ENCODE results near the gene UCN.
A peak's percentile ranks its signal among the peaks of the same experiment; 100 is the strongest.
"Not testable (repeated sequence)": the region's sequence is repeated elsewhere in the genome, so short reads cannot be mapped to it uniquely, and the experiment has no call there.

Gene UCN

GRCh38 chr2:27336173-27336572 is 27.9 kb upstream of the UCN start:
- Histone ChIP-seq H3K9ac (ENCODE audit: low read length in 5 of 5) (no peak overlapping the region), H3K9me3 (ENCODE audit: control insufficient read depth in 5 of 5, low read length in 5 of 5) (no peaks in the 10 kb centered on the region), H3K4me1 (ENCODE audit: control insufficient read depth in 5 of 5, insufficient read depth in 5 of 5, low read length in 5 of 5) (no peaks in the 10 kb centered on the region), H3K4me3 (ENCODE audit: low read depth in 1 of 5, low read length in 5 of 5) (no peak overlapping the region), H3K27ac (ENCODE audit: low read depth, low read length) (no peak overlapping the region), H3K27me3 (ENCODE audit: control insufficient read depth in 5 of 5, insufficient read depth in 4 of 5, low read length in 5 of 5) (no peaks in the 10 kb centered on the region), H3K36me3 (ENCODE audit: control insufficient read depth in 5 of 5, insufficient read depth in 5 of 5, low read length in 5 of 5) (peaks cover 17 to 87% (median 70%) of the 10 kb centered on the region in 5 donors)

DNA sequence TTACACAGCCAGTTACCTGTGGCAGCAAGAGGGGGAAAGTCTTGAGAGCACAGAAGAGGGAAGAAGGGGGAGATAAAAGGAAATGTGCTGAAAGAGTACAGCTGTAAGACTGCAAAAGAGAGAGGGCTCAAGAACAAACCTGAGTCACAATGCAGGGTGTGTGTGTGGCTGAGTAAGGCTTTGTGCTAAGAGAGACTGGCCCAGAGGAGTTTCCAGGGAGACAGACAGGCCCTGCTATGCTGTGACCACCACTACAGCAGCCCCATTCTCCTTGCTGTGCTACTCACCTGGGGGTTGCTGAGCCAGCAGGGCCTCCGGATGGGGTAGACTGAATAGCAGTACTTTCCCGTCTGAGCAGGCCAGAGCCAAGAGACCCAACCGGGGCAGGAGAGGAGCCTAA is 27.1 kb upstream of the UCN start:
- no peaks in the 10 kb centered on the region for H3K4me1 ChIP-seq (ENCODE audit: control insufficient read depth in 5 of 5, insufficient read depth in 5 of 5, low read length in 5 of 5)
- no peaks in the 10 kb centered on the region for H3K9me3 ChIP-seq (ENCODE audit: control insufficient read depth in 5 of 5, low read length in 5 of 5)
- H3K4me3 ChIP-seq (ENCODE audit: low read depth in 1 of 5, low read length in 5 of 5), result no peak overlapping the region
- no peaks in the 10 kb centered on the region for H3K27me3 ChIP-seq (ENCODE audit: control insufficient read depth in 5 of 5, insufficient read depth in 4 of 5, low read length in 5 of 5)
- no peak overlapping the region for H3K9ac ChIP-seq (ENCODE audit: low read length in 5 of 5)
- peaks cover 17 to 88% (median 76%) of the 10 kb centered on the region in 5 donors for H3K36me3 ChIP-seq (ENCODE audit: control insufficient read depth in 5 of 5, insufficient read depth in 5 of 5, low read length in 5 of 5)
- H3K27ac ChIP-seq (ENCODE audit: low read depth, low read length), result no peak overlapping the region

- Histone ChIP-seq H3K4me1 (ENCODE audit: control insufficient read depth in 5 of 5, insufficient read depth in 5 of 5, low read length in 5 of 5) (peaks cover 9 to 31% (median 28%) of the 10 kb centered on the region in 5 donors), H3K4me3 (ENCODE audit: low read depth in 1 of 5, low read length in 5 of 5) (no peak overlapping the region), H3K9ac (ENCODE audit: low read length in 5 of 5) (no peak overlapping the region), H3K27me3 (ENCODE audit: control insufficient read depth in 5 of 5, insufficient read depth in 4 of 5, low read length in 5 of 5) (no peaks in the 10 kb centered on the region), H3K27ac (ENCODE audit: low read depth, low read length) (no peak overlapping the region), H3K36me3 (ENCODE audit: control insufficient read depth in 5 of 5, insufficient read depth in 5 of 5, low read length in 5 of 5) (peaks cover 16 to 38% (median 34%) of the 10 kb centered on the region in 5 donors), H3K9me3 (ENCODE audit: control insufficient read depth in 5 of 5, low read length in 5 of 5) (no peaks in the 10 kb centered on the region)
Measured at GRCh38 chr2:27324720-27325119, 16.5 kb upstream of the UCN start.

DNA sequence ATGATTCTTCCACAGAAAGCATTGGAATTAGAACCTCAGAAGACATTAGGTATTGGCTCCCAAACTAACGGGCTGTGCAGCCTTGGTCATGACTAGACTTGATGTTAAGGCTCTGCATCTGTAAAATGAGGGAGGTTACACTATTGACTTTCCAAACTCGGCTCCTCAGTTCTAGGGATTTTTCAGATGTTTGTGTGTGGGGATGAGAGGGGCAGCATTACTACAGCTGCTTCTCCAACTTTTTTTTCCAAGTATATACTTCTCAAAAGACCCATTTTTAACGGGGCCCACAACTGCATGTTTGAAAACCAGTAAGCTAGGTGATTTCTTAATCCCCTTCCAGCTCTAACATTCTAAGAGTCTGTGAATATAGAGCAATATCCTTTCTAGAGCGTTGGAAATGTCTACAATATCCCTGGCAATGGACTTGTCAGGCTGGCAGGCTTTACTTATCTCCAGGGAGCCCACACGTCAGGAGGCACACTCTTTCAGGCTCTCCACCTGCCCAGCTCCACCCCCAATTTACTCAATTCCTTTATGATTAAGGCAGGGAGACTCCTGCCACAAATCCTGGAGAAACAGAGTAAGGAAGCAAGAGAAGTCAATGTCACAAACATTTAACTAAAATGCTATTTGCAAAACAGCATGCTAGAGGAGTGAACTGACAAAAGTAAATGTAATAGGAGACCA is 15.5 kb upstream of the UCN start:
- H3K9ac ChIP-seq (ENCODE audit: low read length in 5 of 5), result peak overlapping the region; percentile 94 to 99 (median 99)
- H3K9me3 ChIP-seq (ENCODE audit: control insufficient read depth in 5 of 5, low read length in 5 of 5), result no peaks in the 10 kb centered on the region
- no peaks in the 10 kb centered on the region for H3K27me3 ChIP-seq (ENCODE audit: control insufficient read depth in 5 of 5, insufficient read depth in 4 of 5, low read length in 5 of 5)
- H3K27ac ChIP-seq (ENCODE audit: low read depth, low read length), result peak overlapping the region; percentile 97
- H3K4me3 ChIP-seq (ENCODE audit: low read depth in 1 of 5, low read length in 5 of 5), result peak overlapping the region; percentile 87 to 98 (median 90)
- H3K36me3 ChIP-seq (ENCODE audit: control insufficient read depth in 5 of 5, insufficient read depth in 5 of 5, low read length in 5 of 5), result peaks cover 15 to 28% (median 25%) of the 10 kb centered on the region in 5 donors
- peaks cover 9 to 31% (median 28%) of the 10 kb centered on the region in 5 donors for H3K4me1 ChIP-seq (ENCODE audit: control insufficient read depth in 5 of 5, insufficient read depth in 5 of 5, low read length in 5 of 5)

- Histone ChIP-seq H3K36me3 (ENCODE audit: control insufficient read depth in 5 of 5, insufficient read depth in 5 of 5, low read length in 5 of 5) (peaks cover 8 to 21% (median 18%) of the 10 kb centered on the region in 5 donors), H3K27ac (ENCODE audit: low read depth, low read length) (peak within 1 kb of the TSS; percentile 97), H3K9ac (ENCODE audit: low read length in 5 of 5) (peak within 1 kb of the TSS; percentile 94 to 99 (median 99)), H3K27me3 (ENCODE audit: control insufficient read depth in 5 of 5, insufficient read depth in 4 of 5, low read length in 5 of 5) (no peaks in the 10 kb centered on the region), H3K4me1 (ENCODE audit: control insufficient read depth in 5 of 5, insufficient read depth in 5 of 5, low read length in 5 of 5) (peaks cover 9 to 31% (median 28%) of the 10 kb centered on the region in 5 donors), H3K9me3 (ENCODE audit: control insufficient read depth in 5 of 5, low read length in 5 of 5) (no peaks in the 10 kb centered on the region), H3K4me3 (ENCODE audit: low read depth in 1 of 5, low read length in 5 of 5) (peak within 1 kb of the TSS; percentile 87 to 98 (median 90))
Measured at GRCh38 chr2:27322766-27323595, 14.7 kb upstream of the UCN start, which contains the start of gene MPV17. Gene MPV17, minus strand, starts transcription at chr2:27323097. Its CDS starts 580 bp downstream, at chr2:27322517.

- Histone ChIP-seq H3K9ac (ENCODE audit: low read length in 5 of 5) (peak overlapping the region; percentile 89 to 99 (median 99)), H3K4me3 (ENCODE audit: low read depth in 1 of 5, low read length in 5 of 5) (peak overlapping the region; percentile 87 to 98 (median 90)), H3K27me3 (ENCODE audit: control insufficient read depth in 5 of 5, insufficient read depth in 4 of 5, low read length in 5 of 5) (no peaks in the 10 kb centered on the region), H3K4me1 (ENCODE audit: control insufficient read depth in 5 of 5, insufficient read depth in 5 of 5, low read length in 5 of 5) (peaks cover 9 to 32% (median 28%) of the 10 kb centered on the region in 5 donors), H3K27ac (ENCODE audit: low read depth, low read length) (peak overlapping the region; percentile 97), H3K9me3 (ENCODE audit: control insufficient read depth in 5 of 5, low read length in 5 of 5) (no peaks in the 10 kb centered on the region), H3K36me3 (ENCODE audit: control insufficient read depth in 5 of 5, insufficient read depth in 5 of 5, low read length in 5 of 5) (peaks cover 6 to 15% (median 14%) of the 10 kb centered on the region in 5 donors)
Measured at GRCh38 chr2:27322301-27322765, 14.1 kb upstream of the UCN start.

DNA sequence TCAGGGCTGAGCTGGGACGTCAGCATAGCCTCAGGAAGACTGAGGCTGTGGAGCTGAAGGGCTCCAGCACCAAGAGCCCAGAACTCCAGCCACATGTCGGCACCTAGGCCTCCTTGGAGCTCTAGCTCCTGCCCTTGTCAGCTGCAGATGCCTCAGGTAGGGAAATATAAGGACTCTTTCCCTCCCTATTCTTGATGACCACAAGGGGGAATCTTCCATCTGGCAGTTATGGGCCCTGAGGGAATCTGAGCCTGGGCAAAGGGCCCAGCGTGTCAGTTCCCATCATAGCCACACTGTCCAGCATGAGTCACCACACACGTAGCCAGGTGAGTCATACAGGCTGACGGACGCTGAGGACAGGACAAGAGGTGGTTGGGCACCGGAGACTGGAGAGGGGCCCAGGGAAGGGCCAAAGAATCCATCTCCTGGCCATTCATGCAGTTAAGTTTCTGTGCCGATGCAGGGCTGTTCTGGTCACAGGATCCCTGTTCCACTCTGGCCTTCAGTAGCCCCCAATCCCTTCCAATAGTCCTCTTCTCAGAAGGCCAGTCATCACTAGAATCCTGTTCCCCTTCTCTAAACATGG is 12.8 kb upstream of the UCN start:
- H3K4me3 ChIP-seq (ENCODE audit: low read depth in 1 of 5, low read length in 5 of 5), result no peak overlapping the region
- peaks cover 9 to 40% (median 28%) of the 10 kb centered on the region in 5 donors for H3K4me1 ChIP-seq (ENCODE audit: control insufficient read depth in 5 of 5, insufficient read depth in 5 of 5, low read length in 5 of 5)
- H3K36me3 ChIP-seq (ENCODE audit: control insufficient read depth in 5 of 5, insufficient read depth in 5 of 5, low read length in 5 of 5), result peaks cover 3 to 13% (median 6%) of the 10 kb centered on the region in 5 donors
- peak overlapping the region in 1 of 5 donors; percentile 11 for H3K9ac ChIP-seq (ENCODE audit: low read length in 5 of 5)
- no peaks in the 10 kb centered on the region for H3K9me3 ChIP-seq (ENCODE audit: control insufficient read depth in 5 of 5, low read length in 5 of 5)
- H3K27me3 ChIP-seq (ENCODE audit: control insufficient read depth in 5 of 5, insufficient read depth in 4 of 5, low read length in 5 of 5), result no peaks in the 10 kb centered on the region
- H3K27ac ChIP-seq (ENCODE audit: low read depth, low read length), result no peak overlapping the region

DNA sequence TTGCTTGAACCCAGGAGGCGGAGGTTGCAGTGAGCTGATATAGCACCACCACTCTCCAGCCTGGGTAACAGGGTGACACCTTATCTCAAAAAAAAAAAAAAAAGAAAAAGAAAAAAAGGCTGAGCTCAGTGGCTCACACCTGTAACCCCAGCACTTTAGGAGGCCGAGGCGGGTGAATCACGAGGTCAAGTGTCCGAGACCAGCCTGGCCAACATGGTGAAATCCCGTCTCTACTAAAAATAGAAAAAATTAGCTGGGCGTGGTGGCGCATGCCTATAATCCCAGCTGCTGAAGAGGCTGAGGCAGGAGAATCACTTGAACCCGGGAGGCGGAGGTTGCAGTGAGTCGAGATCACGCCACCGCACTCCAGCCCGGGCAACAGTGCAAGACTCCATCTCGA is 11.6 kb upstream of the UCN start:
- not testable (repeated sequence) for H3K27me3 ChIP-seq (ENCODE audit: control insufficient read depth in 5 of 5, insufficient read depth in 4 of 5, low read length in 5 of 5); H3K4me3 ChIP-seq (ENCODE audit: low read depth in 1 of 5, low read length in 5 of 5); H3K9me3 ChIP-seq (ENCODE audit: control insufficient read depth in 5 of 5, low read length in 5 of 5); H3K9ac ChIP-seq (ENCODE audit: low read length in 5 of 5); H3K27ac ChIP-seq (ENCODE audit: low read depth, low read length)
- peaks cover 9 to 40% (median 28%) of the 10 kb centered on the region in 5 donors for H3K4me1 ChIP-seq (ENCODE audit: control insufficient read depth in 5 of 5, insufficient read depth in 5 of 5, low read length in 5 of 5)
- H3K36me3 ChIP-seq (ENCODE audit: control insufficient read depth in 5 of 5, insufficient read depth in 5 of 5, low read length in 5 of 5), result peaks cover 0 to 14% (median 5%) of the 10 kb centered on the region in 5 donors

GRCh38 chr2:27316655-27317412 is 8.6 kb upstream of the UCN start:
- Histone ChIP-seq H3K36me3 (ENCODE audit: control insufficient read depth in 5 of 5, insufficient read depth in 5 of 5, low read length in 5 of 5) (peaks cover 0 to 25% (median 15%) of the 10 kb centered on the region in 5 donors), H3K4me1 (ENCODE audit: control insufficient read depth in 5 of 5, insufficient read depth in 5 of 5, low read length in 5 of 5) (peaks cover 6 to 18% (median 11%) of the 10 kb centered on the region in 5 donors), H3K27me3 (ENCODE audit: control insufficient read depth in 5 of 5, insufficient read depth in 4 of 5, low read length in 5 of 5) (no peaks in the 10 kb centered on the region), H3K9me3 (ENCODE audit: control insufficient read depth in 5 of 5, low read length in 5 of 5) (no peaks in the 10 kb centered on the region), H3K4me3 (ENCODE audit: low read depth in 1 of 5, low read length in 5 of 5) (no peak overlapping the region), H3K9ac (ENCODE audit: low read length in 5 of 5) (no peak overlapping the region), H3K27ac (ENCODE audit: low read depth, low read length) (no peak overlapping the region)

All from subcutaneous abdominal adipose tissue (tissue), 5 donors.